Upper lobe of left lung (tissue), 4 donors: ENCODE measurements around the gene SEPSECS.

Experiments used
- CTCF ChIP-seq, 6 experiments: fragments of 450-650 bp in 4 of 6; fragments of 200-600 bp in 2 of 6; sonication (generic) in 2 of 6; IDR thresholded peaks; one replicate each; pipeline ENCODE4 v1.5.1; 2016 to 2019; ENCODE audit warnings: antibody characterized with exemption in 6 of 6
- EP300 ChIP-seq, 4 donors: sonication (generic); formaldehyde crosslinking; IDR thresholded peaks; one replicate each; pipeline ENCODE4 v1.5.1; 2017; ENCODE audit warnings: antibody characterized with exemption in 4 of 4, control low read depth in 2 of 4
- POLR2A ChIP-seq, 4 donors: fragments of 450-650 bp; IDR thresholded peaks; one replicate each; pipeline ENCODE4 v1.5.1; 2016 to 2017; ENCODE audit warnings: antibody characterized with exemption in 4 of 4, mild to moderate bottlenecking in 2 of 4
- POLR2AphosphoS5 ChIP-seq, 2 donors: sonication (generic); formaldehyde crosslinking; IDR thresholded peaks; one replicate each; pipeline ENCODE4 v1.5.1; 2017; ENCODE audit warnings: antibody characterized with exemption in 2 of 2

- TF ChIP-seq POLR2A (IDR thresholded peaks at IDR 0.05), result no peak
- no peak for TF ChIP-seq EP300 (IDR thresholded peaks at IDR 0.05)
- TF ChIP-seq POLR2AphosphoS5 (IDR thresholded peaks at IDR 0.05), result no peak
- no peak for TF ChIP-seq CTCF (IDR thresholded peaks at IDR 0.05)
Measured at GRCh38 chr4:25141592-25141991, 18.7 kb downstream of the SEPSECS start.
